Measurements from ENCODE around the gene SRSF1. TPM values are rescaled to one million over a fixed set of nuclear protein-coding genes. Genes with fewer than 3 reads are reported as not detected.
"Not testable (repeated sequence)": the region's sequence is repeated elsewhere in the genome, so short reads cannot be mapped to it uniquely, and the experiment has no call there.

Gene SRSF1, protein sequence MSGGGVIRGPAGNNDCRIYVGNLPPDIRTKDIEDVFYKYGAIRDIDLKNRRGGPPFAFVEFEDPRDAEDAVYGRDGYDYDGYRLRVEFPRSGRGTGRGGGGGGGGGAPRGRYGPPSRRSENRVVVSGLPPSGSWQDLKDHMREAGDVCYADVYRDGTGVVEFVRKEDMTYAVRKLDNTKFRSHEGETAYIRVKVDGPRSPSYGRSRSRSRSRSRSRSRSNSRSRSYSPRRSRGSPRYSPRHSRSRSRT
- total RNA-seq (2014; rRNA removed; shearing (Covaris generic)): 336 and 365 TPM in 2 replicates

DNA sequence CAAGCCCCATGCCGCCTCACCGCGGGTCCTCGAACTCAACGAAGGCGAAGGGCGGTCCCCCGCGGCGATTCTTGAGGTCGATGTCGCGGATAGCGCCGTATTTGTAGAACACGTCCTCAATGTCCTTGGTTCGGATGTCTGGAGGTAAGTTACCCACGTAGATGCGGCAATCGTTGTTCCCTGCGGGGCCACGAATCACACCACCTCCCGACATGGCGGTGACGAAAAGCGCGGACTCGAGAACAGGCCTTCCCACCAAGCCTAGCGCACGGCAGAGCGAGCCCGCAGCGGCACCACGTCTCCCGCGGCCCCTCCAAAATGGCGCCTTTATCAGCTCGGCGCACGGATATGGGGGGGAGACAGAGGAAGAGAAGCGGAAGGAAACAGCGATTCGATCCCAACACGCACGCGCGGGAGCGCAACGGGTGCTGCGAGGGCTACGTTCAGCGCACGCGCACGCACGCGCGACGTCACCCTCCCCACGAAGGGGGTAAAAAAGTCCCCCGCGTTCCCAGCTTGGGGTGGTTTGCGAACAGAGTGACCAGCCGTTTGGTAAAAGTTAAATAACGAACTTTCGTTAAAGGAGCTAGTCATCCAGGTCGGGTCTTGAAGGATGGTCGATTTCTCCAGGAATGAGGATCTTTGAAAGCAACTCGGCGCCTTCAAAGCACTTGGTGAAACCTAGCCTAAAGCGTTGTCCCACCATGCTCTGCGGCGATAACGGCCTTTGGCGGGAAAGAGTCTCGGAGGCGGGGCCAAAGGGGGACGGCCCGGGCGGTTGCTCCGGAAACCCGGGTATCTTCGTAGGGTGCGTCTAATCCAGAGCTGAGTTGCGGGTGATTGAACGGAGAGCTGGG is at the start of gene SRSF1:
TSS of gene SRSF1 (minus strand) at position 323 of the 857 bp plus-strand sequence. CDS start at position 214, 109 bp downstream.
- DNase-seq (ENCODE audit: low read depth): peak; percentile 96

DNA sequence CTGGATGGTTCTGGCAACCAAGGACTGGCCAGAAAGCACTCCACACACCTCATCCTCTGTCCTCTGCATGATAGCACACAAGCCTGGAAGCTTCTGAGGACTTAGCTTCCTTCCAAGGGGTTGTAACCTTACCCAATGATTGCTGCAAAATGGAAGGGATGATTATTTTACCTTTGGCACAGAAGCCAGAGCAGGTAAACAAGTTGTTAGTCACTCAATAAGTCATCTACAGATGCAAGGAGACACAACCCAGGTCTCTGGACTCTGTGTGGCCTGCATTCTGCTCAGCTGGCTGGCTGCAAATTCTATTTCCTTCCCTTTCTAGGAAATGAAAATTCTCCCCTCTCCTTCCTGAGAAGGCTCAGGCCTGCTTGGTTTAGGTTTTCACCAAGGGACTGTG is 49.4 kb upstream of the SRSF1 start:
- no peak for DNase-seq (ENCODE audit: low read depth)

DNA sequence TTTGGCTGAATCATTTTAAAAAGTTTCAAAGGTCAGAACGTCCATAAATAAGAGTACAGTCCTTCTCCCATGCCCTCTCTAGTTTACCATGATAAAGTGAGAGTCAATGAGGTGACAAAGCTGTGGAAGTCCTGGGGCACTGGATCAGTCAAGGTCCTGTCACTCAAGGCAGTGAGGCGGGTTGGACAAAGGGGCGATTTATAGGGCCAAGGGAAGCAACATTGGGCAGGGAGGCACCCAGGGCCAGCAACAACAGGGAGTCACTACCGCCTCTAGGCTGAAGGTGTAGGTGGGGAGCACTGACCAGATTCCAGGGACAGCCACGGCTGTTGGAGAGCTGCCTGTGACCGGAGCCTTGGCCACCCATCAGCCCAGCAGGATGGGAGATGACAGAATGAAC is 47.6 kb upstream of the SRSF1 start:
- no peak for DNase-seq (ENCODE audit: low read depth)

DNA sequence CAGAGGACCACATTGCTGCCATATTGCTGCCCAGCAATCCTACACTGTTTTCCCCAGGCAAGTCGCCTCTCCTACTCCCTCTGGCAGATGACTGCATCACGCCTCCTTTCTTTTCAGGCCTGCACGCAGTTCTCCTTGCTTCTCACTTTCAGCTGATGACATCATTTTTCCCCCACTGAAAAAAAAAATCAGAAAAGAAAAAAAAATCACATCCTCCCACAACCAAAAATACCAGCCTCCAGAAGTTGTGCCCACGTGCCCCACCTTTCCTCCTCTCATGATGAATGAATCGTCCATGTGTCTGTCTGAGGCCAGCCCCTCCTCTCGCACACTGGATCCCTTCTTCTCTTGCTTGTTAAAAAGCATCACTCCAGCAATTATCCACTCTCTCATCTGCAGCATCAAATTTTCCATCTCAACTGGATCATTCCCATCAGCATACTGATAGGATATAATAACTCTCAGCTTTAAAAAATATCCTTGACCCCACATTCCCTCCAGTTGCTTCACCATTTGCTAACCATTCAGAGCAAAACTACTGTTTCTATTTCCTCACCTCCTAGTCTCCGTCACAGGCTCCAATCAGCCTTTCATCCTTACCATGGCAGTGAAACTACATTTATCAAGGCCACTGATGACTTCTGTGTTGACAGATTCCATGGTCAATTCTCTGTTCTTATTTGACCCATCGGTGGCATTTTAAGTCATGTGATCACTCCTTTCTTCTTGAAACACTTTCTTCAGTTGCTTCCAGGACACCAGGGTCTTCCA is 46.1 kb upstream of the SRSF1 start:
- no peak for DNase-seq (ENCODE audit: low read depth)

DNA sequence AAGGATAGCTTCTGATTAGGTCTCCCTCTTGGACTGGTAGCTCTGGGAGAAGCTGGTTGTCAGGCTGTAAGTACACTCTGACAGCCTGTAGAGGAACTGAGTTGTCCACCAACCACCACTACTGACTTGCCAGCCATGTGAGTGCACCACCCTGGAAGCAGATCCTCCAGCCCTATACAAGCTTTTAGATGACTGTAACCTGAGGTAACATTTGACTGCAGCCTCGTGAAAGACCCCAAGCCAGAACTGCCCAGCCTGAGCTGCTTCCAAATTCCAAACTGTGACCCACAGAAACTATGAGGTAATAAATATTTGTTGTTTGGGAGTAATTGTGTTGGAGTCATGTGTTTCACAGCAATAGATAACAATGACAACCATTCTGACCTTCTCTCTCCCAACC is 45.4 kb upstream of the SRSF1 start:
- DNase-seq (ENCODE audit: low read depth): no peak

DNA sequence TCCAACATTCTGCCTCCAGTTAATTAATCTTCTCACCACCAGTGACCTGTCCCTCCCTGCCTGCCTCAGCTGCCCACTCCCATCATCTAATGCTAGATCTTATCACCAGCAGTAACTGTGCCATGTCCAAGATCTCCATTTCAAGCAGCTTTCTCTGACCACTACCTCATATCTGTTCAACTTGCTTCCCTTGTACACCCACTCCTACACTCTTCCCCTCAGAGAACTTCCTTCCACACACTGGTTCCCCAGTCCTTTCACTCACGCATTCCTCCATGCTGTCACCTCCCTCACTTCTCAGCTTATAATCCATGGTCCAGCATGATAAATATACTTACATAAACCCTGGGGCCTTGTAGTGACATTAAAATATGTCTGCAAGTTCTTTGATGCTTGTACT is 44.4 kb upstream of the SRSF1 start:
- DNase-seq (ENCODE audit: low read depth): no peak

DNA sequence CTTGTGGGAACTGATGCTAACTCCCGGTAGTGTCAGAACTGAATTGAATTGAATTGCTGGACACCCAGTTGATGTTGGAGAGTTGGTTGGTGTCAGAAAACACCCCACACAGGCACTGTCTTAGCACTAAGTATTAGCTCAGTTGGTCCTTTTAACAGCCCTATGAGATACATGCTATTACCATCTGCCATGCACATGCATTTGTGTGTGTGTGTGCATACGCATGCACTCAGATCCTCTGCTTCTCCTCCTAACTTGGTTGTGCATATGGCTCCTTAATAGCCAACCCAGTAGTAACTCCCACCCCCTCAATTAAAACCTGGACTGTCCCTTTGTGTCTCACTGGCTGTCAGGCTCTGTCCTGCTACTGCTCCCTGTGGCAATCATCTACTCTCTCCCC is 43.9 kb upstream of the SRSF1 start:
- DNase-seq (ENCODE audit: low read depth): no peak

DNA sequence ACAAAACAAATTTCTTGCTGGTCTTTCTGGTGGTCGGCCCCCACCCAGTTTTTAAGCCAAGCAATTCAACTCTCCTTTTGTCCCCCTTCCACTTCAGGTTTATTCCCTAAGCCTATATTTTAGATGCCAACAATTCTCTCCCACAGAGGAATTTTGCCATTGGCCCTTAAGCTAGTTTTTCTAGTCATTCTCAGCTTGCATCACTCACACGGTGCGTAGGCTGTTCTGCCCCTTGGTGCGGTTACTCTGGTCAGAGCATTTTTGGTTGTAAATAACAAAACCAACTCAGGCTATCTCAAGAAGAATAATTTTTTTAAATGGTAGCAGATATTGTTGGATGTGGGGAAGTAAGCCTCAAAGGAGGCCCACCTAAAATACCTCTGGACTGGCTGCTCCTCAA is 42.5 kb upstream of the SRSF1 start:
- no peak for DNase-seq (ENCODE audit: low read depth)

DNA sequence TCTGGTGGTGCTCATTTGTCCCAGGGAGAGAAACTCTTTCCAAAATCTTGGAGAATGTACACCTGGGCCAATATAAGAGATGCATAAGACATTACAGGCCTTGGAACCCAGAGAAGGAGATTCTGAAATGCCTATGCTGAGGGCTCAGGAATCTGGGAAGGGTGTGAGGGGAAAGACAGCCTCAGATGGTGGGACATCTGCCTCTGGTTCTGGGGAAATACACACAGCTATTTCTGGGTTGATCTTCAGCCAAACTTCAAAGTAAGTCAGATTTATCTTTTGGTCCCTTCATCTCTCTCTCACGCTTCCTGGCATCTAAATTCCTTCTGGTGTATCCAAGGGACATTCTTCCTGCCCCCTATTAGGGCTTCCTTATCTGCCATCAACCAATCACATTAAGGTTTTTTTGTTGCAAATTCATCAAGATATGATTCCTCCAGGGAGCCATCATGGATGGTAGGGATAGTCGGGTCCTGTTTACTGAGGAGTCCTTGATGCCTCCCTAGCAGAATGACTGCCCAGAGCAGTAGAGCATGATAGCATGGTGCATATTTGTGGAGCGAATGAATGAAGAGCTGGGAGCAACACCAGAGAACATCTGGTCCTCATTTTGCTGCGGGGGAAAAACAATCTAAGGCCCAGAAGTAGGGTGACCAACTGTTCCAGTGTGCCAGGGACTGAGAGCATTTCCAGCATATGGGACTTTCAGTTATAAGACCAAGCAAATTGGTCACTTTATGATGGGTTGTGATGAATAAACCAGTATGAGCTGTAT is 40.5 kb upstream of the SRSF1 start:
- DNase-seq (ENCODE audit: low read depth): no peak

DNA sequence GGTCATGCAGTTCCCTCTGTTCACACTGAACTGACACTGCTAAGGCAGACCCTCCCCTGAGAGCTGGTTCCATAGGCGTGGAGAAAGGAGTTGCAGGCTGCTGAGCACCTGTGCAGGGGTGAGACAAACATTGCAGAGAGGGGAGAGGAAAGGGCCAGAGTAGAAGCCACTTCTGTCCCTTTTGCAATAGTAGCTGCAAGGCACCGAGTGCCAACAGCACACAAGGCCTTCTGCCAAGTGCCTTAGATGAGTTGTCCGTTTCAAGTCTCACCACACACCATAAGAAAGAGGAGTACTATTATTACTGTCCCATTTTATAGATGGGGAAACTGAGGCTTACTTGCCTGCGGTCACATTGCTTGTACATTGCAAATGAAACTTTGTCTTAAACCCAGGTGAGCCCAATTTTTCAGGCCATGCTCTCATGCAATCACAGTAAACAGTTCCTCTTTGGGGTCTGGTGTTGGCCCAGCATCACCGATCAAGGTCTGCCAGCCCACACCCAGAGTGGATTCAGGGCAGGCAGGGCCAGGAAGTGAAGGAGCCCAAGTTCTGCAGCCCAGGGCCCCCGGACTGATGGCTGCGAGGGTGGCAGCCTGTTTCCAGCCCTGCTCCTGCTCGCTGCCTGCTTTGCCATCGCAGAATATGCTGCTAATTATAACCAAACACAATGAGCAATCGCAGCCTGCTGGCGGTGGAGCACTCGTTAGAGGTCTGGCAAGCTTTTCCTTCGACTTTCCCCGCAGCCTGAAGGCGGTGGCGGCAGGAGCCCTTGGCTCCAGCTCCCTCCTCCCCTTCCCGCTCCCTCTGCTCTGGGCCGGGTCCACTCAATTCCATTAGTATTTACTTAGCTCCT is 39.4 kb upstream of the SRSF1 start:
- no peak for DNase-seq (ENCODE audit: low read depth)

DNA sequence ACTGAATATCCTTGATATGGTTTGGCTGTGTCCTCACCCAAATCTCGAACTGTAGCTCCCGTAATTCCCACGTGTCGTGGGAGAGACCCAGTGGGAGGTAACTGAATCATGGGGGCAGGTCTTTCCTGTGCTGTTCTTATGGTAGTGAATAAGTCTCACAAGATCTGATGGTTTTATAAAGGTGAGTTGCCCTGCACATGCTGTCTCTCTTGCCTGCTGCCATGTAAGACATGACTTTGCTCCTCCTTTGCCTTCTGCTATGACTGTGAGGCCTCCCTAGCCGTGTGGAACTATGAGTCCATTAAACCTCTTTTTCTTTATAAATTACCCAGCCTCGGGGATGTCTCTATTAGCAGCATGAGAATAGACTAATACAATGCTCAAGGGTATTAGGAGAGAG is 37.2 kb upstream of the SRSF1 start:
- not testable (repeated sequence) for DNase-seq (ENCODE audit: low read depth)

DNA sequence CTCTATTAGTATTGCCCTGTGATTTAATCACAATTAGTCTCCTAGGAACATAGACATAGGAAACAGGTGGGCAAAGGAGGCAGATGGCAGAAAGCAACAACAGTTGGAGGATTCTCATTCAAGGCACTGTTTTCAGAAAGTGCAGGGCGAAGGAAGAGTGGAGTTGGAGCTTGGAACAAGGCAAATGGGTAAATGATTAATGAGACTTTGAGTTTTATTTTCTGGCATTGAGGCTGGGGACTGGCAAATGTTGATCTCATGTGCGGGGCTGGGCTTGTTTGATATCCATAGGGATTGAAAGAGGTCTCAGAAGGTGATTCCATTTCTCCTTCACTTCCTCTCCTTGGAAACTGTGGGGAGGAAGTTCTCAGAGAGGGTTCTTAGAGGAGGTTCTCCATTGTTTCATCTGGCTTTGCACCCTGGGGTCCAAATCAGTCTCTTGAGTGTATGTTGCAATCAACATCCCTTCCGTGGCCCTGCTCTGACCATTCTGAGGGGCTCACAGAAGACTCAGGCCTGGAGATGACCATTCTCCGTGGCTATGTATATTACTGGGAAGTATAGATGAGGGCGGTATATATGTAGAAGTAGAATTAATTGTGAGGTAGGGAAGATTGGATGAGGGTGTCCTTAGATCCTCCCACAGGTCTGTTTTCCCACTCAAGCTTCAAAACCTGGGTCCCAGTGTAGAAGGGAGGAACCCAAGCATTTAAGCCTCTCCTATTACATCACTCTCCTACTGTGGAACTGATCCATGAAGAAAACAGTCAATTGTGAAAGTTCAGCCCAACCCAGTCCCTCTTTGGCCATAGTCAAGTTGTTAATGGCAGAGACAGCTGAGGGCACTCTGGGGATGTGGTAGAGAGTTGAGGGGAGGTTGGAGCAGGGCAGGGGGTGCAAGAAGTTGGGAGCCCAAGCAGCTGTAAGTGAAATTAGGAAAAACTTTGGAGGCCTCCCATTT is 36.5 kb upstream of the SRSF1 start:
- no peak for DNase-seq (ENCODE audit: low read depth)

DNA sequence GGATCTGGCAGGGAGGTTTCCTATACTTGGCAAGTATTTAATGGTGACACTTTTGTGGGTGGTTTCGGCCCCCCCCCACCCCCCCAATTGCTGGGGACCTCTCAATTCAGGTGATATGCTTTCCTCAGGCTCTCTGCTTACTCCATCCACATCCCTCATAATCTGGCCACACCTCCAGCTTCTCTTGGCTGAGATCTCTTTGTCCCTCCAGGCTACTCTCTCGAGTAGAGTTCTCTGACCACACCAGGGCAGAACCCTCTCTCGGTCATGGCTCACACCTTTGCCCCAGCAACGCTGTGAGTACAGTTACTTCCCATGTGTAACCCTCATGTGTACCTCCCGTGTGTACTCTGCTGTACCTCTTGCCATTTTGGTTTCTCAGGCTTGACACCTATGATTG is 34.1 kb upstream of the SRSF1 start:
- DNase-seq (ENCODE audit: low read depth): no peak

DNA sequence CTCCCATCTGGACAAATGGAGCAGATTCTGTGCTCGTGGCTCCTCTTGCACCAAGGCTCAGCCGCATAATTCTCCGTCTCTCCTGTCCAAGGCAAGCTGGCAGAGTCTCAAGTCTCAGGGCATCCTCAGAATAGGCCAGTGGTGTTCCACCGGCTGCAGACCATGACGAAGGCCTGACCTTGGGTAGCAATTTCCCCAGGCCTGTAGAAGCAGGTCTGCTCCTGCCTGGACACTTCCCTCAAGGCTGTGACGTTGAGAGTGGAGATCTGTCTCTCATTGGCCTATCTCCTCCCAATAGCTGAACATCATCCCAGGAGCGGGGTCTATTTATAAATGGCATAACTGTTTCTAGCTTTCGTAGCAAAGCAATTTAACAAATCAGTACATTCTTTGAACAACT is 33.3 kb upstream of the SRSF1 start:
- DNase-seq (ENCODE audit: low read depth): no peak

DNA sequence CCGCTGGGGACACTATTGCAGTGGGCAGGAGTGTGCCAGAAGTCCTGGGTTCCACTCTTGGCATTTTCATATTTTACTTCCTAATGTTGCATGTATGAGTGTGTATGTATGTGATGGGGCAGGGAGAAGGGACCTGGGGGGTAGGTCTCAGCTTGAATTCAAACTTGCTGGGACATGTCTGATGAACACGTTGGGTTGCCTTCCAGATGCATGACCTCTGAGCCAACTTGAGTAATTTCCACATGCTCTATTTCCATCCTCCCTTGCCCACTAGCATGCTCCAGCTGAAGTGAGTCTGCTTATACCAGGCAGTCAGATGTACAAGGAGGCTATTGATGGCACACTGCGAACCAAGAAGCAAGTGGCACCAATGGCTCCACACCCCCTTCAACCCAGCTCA is 32.9 kb upstream of the SRSF1 start:
- DNase-seq (ENCODE audit: low read depth): no peak

DNA sequence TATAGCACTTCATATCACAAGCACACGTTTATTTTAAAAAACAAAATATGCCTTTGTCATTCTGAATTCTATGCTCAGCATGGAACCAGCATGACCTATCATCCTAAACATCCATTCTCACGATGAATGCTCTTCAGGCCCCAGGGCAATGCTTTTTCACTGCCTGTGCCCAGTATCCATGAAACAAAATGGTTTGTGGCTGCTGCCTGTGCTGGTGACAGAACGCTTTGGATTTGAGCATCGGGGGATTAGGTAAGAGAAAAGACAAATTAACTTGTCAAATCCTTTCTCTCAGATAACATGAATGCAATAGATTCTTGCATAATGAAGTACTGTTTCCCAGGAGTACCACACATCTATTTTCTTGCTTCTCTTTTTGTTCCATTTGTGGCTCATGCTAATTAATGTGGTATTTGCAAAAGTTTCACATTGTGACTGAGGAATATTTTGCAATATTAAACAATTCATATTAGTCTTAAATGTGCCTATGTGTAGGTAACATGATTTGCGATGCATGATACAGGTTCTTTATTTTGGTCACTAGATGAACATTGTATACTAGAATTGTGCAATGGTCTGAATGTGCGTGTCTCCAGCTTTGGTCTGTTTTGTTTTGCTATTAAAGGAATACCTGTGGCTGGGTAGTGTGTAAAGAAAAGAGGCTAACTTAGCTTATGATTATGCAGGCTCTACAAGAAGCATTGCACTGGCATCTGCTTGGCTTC is 25.8 kb upstream of the SRSF1 start:
- no peak for DNase-seq (ENCODE audit: low read depth)

DNA sequence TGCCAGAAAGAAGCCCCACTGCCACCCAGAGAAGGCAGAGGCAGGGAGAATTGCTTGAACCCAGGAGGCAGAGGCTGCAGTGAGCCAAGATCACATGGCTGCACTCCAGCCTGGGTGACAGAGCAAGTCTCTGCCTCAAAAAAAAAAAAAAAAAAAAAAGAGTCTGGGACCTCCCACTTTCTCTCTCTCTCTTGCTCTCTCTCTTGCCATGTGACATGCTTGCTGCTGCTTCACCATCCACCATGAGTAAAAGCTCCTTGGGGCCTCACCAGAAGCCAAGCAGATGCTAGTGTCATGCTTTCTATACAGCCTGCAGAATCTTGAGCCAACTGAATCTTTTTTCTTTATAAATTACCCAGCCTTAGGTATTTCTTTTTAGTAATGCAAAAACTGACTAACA is 21.5 kb upstream of the SRSF1 start:
- no peak for DNase-seq (ENCODE audit: low read depth)

DNA sequence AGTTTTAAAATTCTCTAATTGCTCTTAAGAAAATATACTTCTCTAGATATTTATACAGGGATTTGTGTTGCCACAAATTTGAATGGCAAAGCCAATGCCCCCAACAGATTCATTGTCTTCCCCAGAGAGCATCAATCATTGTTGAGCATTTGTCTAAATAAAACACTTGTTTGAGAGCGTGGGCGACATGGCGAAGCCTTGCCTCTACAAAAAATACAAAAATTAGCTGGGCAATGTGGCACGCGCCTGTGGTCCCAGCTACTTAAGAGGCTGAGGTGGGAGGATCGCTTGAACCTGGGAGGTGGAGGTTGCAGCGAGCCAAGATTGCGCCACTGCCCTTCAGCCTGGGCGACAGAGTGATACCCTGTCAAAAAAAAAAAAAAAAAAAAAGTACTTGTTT is 13.4 kb upstream of the SRSF1 start:
- DNase-seq (ENCODE audit: low read depth): no peak

DNA sequence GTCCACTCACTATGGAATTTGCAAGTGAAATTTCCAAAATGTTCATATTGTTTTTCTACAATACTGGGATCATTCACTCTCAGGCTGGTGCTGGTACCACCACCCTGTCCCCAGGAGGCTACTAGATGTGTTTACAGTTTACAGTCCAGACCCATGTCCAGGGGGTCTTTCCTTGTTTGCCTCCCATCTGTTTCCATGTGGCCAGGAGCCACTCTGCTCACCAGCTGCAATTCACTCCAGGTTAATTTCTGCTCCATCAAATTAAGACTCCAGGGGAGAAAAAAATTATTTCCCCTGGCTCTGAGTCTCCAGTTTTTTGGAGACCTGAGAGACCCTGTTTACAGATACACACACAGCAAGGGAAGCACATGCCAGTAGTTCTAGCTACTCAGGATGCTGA is 12.5 kb upstream of the SRSF1 start:
- no peak for DNase-seq (ENCODE audit: low read depth)

All from M059J (cell line).